H1 (cell line): ENCODE measurements around the gene TMEM138. TPM values are rescaled to one million over a fixed set of nuclear protein-coding genes. Genes with fewer than 3 reads are reported as not detected.

ENCODE experiments used
- KDM5A ChIP-seq: fragments of 200-600 bp; IDR thresholded peaks from 2 replicates; pipeline ENCODE4 v1.7.1; 2012; ENCODE audit warnings: mild to moderate bottlenecking, low read length, inconsistent platforms, mixed read lengths
- polyA plus RNA-seq, 7 experiments: library from polyadenylated mRNA; depleted of rRNA in 3 of 7; stranded (reverse) in 5 of 7; unstranded in 2 of 7; fragments of >200 nt in 5 of 7; fragments of 200-250 nt in 2 of 7; gene quantifications; 1 replicate in 5 of 7; 2 replicates in 1 of 7; 4 replicates in 1 of 7; pipeline versions ENCODE4 v1.2.1 to v1.2.3, GENCODE V29; 2011 to 2013; ENCODE audit warnings: missing spikeins in 2 of 7, mixed read lengths in 2 of 7
- total RNA-seq: library from RNA; stranded (reverse); fragmentation: NEBNext Ultra II Directional; extraction: Animal tissue kit (Norgen Biotek cat#: 25700); gene quantifications from 2 replicates; pipeline ENCODE4 v1.2.1, GENCODE V29; 2021

Gene TMEM138
- total and polyA plus RNA-seq, 2 of the 8 experiments (the other 6 are each of a cell fraction or from before 2014, with no cell fraction given): 32.9 to 59.0 TPM

GRCh38 chr11:61362542-61362875 is 335 bp downstream of the TMEM138 start (continued):
- TF ChIP-seq KDM5A: no peak
